ENCODE results near the gene NXN. TPM values are rescaled to one million over a fixed set of nuclear protein-coding genes. Genes with fewer than 3 reads are reported as not detected.

NXN gene
- total and polyA plus RNA-seq, 9 donors, result 36.8 to 58.9 (median 54.1) TPM

Other genes starting within 250 kb of the NXN start
- 9.5 TPM for gene TLCD3A, start 247.2 kb downstream of the NXN start, total RNA-seq
- 10 to 100 TPM; 13.6 to 25.4 (median 15.7) TPM for gene TLCD3A, start 247.2 kb downstream of the NXN start, polyA plus RNA-seq (ENCODE audit: insufficient read depth in 1 of 8, insufficient read length in 8 of 8, low replicate concordance in 1 of 8)
- gene GEMIN4, start 227.5 kb downstream of the NXN start, total RNA-seq, result 9.8 TPM
- 10 to 100 TPM; 12.4 to 19.6 (median 14.8) TPM for gene GEMIN4, start 227.5 kb downstream of the NXN start, polyA plus RNA-seq (ENCODE audit: insufficient read depth in 1 of 8, insufficient read length in 8 of 8, low replicate concordance in 1 of 8)
- gene GLOD4, start 197.5 kb downstream of the NXN start, total RNA-seq, result 46.8 TPM
- gene GLOD4, start 197.5 kb downstream of the NXN start, polyA plus RNA-seq (ENCODE audit: insufficient read depth in 1 of 8, insufficient read length in 8 of 8, low replicate concordance in 1 of 8), result 10 to 100 TPM; 63.9 to 79.4 (median 71.6) TPM
- gene MRM3, start 197.4 kb downstream of the NXN start, total RNA-seq, result 14.0 TPM
- gene MRM3, start 197.4 kb downstream of the NXN start, polyA plus RNA-seq (ENCODE audit: insufficient read depth in 1 of 8, insufficient read length in 8 of 8, low replicate concordance in 1 of 8), result 10 to 100 TPM; 12.8 to 16.4 (median 14.3) TPM
- 17.8 TPM for gene TIMM22, start 17.4 kb upstream of the NXN start, total RNA-seq
- 10 to 100 TPM; 14.9 to 17.6 (median 16.1) TPM for gene TIMM22, start 17.4 kb upstream of the NXN start, polyA plus RNA-seq (ENCODE audit: insufficient read depth in 1 of 8, insufficient read length in 8 of 8, low replicate concordance in 1 of 8)
- gene ABR, start 200.2 kb upstream of the NXN start, total RNA-seq, result 21.4 TPM
- gene ABR, start 200.2 kb upstream of the NXN start, polyA plus RNA-seq (ENCODE audit: insufficient read depth in 1 of 8, insufficient read length in 8 of 8, low replicate concordance in 1 of 8), result 10 to 100 TPM; 31.0 to 58.3 (median 41.5) TPM

Measured in muscle of leg (tissue), 9 donors.